ENCODE measurements around the gene CBR3.

CBR3 gene

GRCh38 chr21:36100971-36101641 lies 33.8 kb upstream of the CBR3 start:
- no peaks in the 10 kb centered on the region for H3K36me3 ChIP-seq (ENCODE audit: control insufficient read depth, insufficient read depth, low read length)
- peaks cover 5% of the 10 kb centered on the region for H3K4me1 ChIP-seq (ENCODE audit: control insufficient read depth, insufficient read depth, low read length, poor library complexity, severe bottlenecking)
- H3K9me3 ChIP-seq (ENCODE audit: control insufficient read depth, low read length) = no peaks in the 10 kb centered on the region
- no peak overlapping the region for H3K4me3 ChIP-seq (ENCODE audit: extremely low read depth, insufficient read depth, low read length, poor library complexity, severe bottlenecking)
- H3K27ac ChIP-seq (ENCODE audit: low read depth, low read length, severe bottlenecking) = no peak overlapping the region
- WGBS, 2 experiments (ENCODE audit: insufficient coverage in 2 of 2) = 83 to 87% methylated on average over 2 of the region's 6 CpGs

DNA sequence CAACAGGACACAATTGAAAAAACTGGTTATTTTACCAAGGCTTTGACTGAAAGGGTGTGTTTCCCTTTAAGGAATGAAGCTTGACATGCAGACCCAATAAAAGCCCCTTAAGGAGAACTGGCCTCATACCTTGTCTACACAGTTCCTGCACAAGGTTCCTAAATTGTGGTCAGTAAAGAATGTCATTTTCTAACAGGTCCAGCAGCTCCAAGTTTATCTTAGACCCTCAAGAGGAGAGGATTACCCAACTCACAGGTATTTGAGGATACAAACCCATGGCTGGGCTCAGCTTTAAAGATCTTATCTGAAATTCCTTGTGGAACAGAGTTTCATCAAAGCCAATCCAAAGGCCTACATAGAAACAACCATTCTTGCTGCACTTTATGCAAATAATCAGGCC lies 31.4 kb upstream of the CBR3 start:
- no peaks in the 10 kb centered on the region for H3K36me3 ChIP-seq (ENCODE audit: control insufficient read depth, insufficient read depth, low read length)
- no peak overlapping the region for H3K27ac ChIP-seq (ENCODE audit: low read depth, low read length, severe bottlenecking)
- no peaks in the 10 kb centered on the region for H3K9me3 ChIP-seq (ENCODE audit: control insufficient read depth, low read length)
- H3K4me3 ChIP-seq (ENCODE audit: extremely low read depth, insufficient read depth, low read length, poor library complexity, severe bottlenecking) = no peak overlapping the region
- no peaks in the 10 kb centered on the region for H3K4me1 ChIP-seq (ENCODE audit: control insufficient read depth, insufficient read depth, low read length, poor library complexity, severe bottlenecking)

DNA sequence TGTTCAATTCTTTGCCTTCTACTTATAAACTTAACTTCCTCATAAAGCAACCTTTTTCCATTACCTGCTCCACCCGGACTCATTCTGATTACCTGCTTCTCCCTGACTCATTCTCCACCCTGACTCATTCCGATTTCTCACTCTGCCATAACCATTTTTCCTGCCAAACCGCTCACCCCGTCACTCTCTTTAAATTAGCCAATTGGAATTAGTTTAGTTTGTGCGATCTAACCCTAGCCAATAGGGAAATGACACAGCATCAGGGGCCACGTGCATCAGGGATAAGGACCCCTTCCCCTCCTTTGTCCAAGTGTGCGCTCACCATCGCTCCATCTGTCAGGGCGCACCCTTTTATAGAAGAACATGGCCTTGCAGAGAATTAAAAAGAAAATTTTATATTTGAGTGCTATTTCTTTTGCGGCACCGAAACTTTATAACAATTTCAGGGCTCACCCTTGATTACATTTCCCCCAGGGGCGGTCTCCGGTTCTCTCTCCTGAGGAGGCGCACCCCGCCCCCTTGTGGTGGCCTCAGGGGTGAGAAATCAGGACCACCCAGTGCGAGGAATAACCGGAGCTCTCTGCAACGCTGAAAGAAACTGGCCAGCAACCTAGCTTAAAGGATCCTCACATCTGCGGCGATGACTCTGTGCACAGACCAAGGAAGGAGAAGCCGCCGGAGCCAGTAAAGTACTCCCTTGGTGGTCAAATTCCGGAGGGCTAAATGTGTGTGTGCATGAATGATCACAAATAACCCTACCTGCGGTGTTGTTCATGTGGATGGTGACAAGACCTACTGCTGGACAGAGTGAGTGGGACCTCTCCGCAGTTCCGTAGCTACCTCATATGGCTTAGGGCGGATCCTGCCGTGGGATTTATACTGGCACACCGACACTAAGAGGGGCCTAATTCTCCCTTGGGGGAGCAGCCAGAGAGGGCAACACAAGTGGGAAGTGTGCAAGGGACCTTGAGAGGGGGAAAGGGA lies 30.3 kb upstream of the CBR3 start:
- H3K4me1 ChIP-seq (ENCODE audit: control insufficient read depth, insufficient read depth, low read length, poor library complexity, severe bottlenecking) = no peaks in the 10 kb centered on the region
- H3K9me3 ChIP-seq (ENCODE audit: control insufficient read depth, low read length) = no peaks in the 10 kb centered on the region
- H3K36me3 ChIP-seq (ENCODE audit: control insufficient read depth, insufficient read depth, low read length) = no peaks in the 10 kb centered on the region
- H3K27ac ChIP-seq (ENCODE audit: low read depth, low read length, severe bottlenecking) = no peak overlapping the region
- 80 to 83% methylated on average over 22 to 26 of the region's 29 CpGs for WGBS, 2 experiments (ENCODE audit: insufficient coverage in 2 of 2)
- H3K4me3 ChIP-seq (ENCODE audit: extremely low read depth, insufficient read depth, low read length, poor library complexity, severe bottlenecking) = no peak overlapping the region

DNA sequence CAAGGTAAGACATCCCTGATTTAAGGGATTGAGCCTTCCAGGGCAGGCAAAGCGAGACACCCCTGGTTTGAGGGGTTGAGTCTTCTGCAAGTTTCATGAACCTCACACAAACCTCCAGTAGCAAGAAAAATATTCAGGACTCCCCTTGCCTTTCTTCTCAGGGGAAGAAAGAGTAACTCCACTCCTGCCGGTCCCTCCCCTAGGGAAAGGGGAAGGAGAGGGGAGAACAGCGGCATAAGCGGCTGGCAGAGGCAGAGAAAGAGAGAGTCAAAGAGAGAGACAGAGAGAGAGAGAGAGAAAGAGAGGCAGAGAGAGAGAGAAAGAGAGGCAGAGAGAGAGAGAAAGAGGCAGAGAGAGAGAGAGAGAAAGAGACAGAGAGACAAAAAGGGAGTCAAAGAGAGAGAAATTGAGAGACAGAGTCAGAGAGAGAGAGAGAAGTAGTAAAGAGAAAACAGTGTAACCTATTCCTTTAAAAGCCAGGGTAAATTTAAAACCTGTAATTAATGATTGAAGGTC lies 29.5 kb upstream of the CBR3 start:
- Histone ChIP-seq H3K4me3 (ENCODE audit: extremely low read depth, insufficient read depth, low read length, poor library complexity, severe bottlenecking) (no peak overlapping the region), H3K27ac (ENCODE audit: low read depth, low read length, severe bottlenecking) (no peak overlapping the region)

DNA sequence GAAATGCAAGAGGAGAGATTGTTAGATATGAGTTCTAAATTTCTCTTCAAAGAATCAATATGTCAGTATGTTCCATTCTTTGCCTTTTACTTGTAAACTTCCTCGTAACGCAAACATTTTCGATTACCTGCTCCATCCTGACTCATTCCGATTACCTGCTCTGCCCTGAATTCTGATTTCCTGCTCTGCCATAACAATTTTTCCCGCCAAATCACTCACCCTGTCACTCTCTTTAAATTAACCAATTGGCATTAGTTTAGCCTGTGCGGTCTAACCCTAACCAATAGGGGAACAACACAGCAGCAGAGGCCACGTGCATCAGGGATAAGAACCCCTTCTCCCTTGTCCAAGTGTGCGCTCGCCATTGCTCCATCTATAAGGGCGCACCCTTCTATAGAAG lies 25.0 kb upstream of the CBR3 start:
- Histone ChIP-seq H3K4me1 (ENCODE audit: control insufficient read depth, insufficient read depth, low read length, poor library complexity, severe bottlenecking) (no peaks in the 10 kb centered on the region), H3K4me3 (ENCODE audit: extremely low read depth, insufficient read depth, low read length, poor library complexity, severe bottlenecking) (no peak overlapping the region), H3K36me3 (ENCODE audit: control insufficient read depth, insufficient read depth, low read length) (no peaks in the 10 kb centered on the region), H3K27ac (ENCODE audit: low read depth, low read length, severe bottlenecking) (no peak overlapping the region), H3K9me3 (ENCODE audit: control insufficient read depth, low read length) (no peaks in the 10 kb centered on the region)
- 97 to 98% methylated on average over 8 of the region's 10 CpGs for whole genome bisulfite sequencing, 2 experiments (ENCODE audit: insufficient coverage in 2 of 2)

More for the DNA sequence above, 29.5 kb upstream of the CBR3 start:
- Histone ChIP-seq H3K36me3 (ENCODE audit: control insufficient read depth, insufficient read depth, low read length) (no peaks in the 10 kb centered on the region), H3K9me3 (ENCODE audit: control insufficient read depth, low read length) (no peaks in the 10 kb centered on the region), H3K4me1 (ENCODE audit: control insufficient read depth, insufficient read depth, low read length, poor library complexity, severe bottlenecking) (no peaks in the 10 kb centered on the region)
- 56 to 97% methylated on average over 2 to 3 of the region's 4 CpGs for WGBS, 2 experiments (ENCODE audit: insufficient coverage in 2 of 2)

GRCh38 chr21:36111238-36111637 lies 23.6 kb upstream of the CBR3 start:
- H3K4me3 ChIP-seq (ENCODE audit: extremely low read depth, insufficient read depth, low read length, poor library complexity, severe bottlenecking) = no peak overlapping the region
- no peaks in the 10 kb centered on the region for H3K9me3 ChIP-seq (ENCODE audit: control insufficient read depth, low read length)
- WGBS, 2 experiments (ENCODE audit: insufficient coverage in 2 of 2) = 95 to 97% methylated on average over 3 to 5 of the region's 8 CpGs
- no peak overlapping the region for H3K27ac ChIP-seq (ENCODE audit: low read depth, low read length, severe bottlenecking)
- no peaks in the 10 kb centered on the region for H3K4me1 ChIP-seq (ENCODE audit: control insufficient read depth, insufficient read depth, low read length, poor library complexity, severe bottlenecking)
- H3K36me3 ChIP-seq (ENCODE audit: control insufficient read depth, insufficient read depth, low read length) = no peaks in the 10 kb centered on the region

- Histone ChIP-seq H3K4me1 (ENCODE audit: control insufficient read depth, insufficient read depth, low read length, poor library complexity, severe bottlenecking) (no peaks in the 10 kb centered on the region), H3K9me3 (ENCODE audit: control insufficient read depth, low read length) (no peaks in the 10 kb centered on the region), H3K4me3 (ENCODE audit: extremely low read depth, insufficient read depth, low read length, poor library complexity, severe bottlenecking) (no peak overlapping the region), H3K27ac (ENCODE audit: low read depth, low read length, severe bottlenecking) (no peak overlapping the region), H3K36me3 (ENCODE audit: control insufficient read depth, insufficient read depth, low read length) (no peaks in the 10 kb centered on the region)
- 91 to 96% methylated on average over 10 to 12 of the region's 17 CpGs for WGBS, 2 experiments (ENCODE audit: insufficient coverage in 2 of 2)
Observed at GRCh38 chr21:36113647-36114428, 21.0 kb upstream of the CBR3 start.

DNA sequence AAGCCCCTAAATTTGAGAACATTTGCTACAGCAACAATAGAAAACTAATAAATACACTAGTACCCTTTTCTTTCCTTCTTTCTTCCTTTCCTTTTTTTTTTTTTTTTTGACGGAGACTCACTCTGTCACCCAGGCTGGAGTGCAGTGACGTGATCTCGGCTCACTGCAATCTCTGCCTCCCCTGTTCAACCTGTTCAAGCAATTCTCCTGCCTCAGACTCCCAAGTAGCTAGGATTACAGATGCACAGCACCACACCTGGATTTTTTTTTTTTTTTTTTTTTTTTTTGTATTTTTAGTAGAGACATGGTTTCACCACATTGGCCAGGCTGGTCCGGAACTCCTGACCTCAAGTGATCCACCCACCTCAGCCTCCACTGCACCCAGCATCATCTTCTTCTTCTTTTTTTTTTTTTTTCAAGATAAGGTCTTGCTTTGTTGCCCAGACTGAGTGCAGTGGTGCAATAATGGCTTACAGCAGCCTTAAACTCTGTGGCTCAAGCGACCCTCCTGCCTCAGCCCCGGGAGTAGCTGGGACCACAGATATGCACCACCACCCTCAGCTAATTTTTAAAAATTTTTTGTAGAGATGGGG lies 19.6 kb upstream of the CBR3 start:
- Histone ChIP-seq H3K4me3 (ENCODE audit: extremely low read depth, insufficient read depth, low read length, poor library complexity, severe bottlenecking) (no peak overlapping the region), H3K9me3 (ENCODE audit: control insufficient read depth, low read length) (no peaks in the 10 kb centered on the region), H3K36me3 (ENCODE audit: control insufficient read depth, insufficient read depth, low read length) (no peaks in the 10 kb centered on the region), H3K27ac (ENCODE audit: low read depth, low read length, severe bottlenecking) (no peak overlapping the region), H3K4me1 (ENCODE audit: control insufficient read depth, insufficient read depth, low read length, poor library complexity, severe bottlenecking) (no peaks in the 10 kb centered on the region)
- WGBS, 2 experiments (ENCODE audit: insufficient coverage in 2 of 2) = 100% methylated on average over 1 of the region's 6 CpGs; no CpG with 5 or more reads in 1 of the 2 experiments

DNA sequence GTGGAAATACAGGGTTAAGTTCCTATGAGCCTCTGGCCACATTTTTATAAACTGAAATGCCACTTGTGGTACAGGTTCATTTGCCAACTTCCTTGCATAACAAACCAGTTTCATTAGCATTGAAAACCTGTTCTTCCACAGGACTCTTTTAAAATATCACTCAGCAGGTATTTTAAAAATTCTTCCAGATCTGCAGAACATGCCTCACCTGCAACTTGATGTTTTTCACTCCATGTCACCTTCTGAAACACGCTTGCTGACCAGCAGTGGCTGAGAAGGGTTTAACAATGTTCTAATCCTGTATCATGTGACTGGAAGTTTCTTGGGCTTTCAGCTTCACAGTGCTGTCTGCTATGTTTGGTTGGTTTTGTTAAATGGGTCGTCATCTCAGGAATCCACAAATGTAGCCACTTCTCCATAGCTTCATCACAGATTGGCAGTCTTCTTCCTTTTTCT lies 17.6 kb upstream of the CBR3 start:
- no peaks in the 10 kb centered on the region for H3K4me1 ChIP-seq (ENCODE audit: control insufficient read depth, insufficient read depth, low read length, poor library complexity, severe bottlenecking)
- no peaks in the 10 kb centered on the region for H3K36me3 ChIP-seq (ENCODE audit: control insufficient read depth, insufficient read depth, low read length)
- H3K4me3 ChIP-seq (ENCODE audit: extremely low read depth, insufficient read depth, low read length, poor library complexity, severe bottlenecking) = no peak overlapping the region
- no peak overlapping the region for H3K27ac ChIP-seq (ENCODE audit: low read depth, low read length, severe bottlenecking)
- H3K9me3 ChIP-seq (ENCODE audit: control insufficient read depth, low read length) = no peaks in the 10 kb centered on the region
- WGBS, 2 experiments (ENCODE audit: insufficient coverage in 2 of 2) = no CpG with 5 or more reads among the region's 2 CpGs

DNA sequence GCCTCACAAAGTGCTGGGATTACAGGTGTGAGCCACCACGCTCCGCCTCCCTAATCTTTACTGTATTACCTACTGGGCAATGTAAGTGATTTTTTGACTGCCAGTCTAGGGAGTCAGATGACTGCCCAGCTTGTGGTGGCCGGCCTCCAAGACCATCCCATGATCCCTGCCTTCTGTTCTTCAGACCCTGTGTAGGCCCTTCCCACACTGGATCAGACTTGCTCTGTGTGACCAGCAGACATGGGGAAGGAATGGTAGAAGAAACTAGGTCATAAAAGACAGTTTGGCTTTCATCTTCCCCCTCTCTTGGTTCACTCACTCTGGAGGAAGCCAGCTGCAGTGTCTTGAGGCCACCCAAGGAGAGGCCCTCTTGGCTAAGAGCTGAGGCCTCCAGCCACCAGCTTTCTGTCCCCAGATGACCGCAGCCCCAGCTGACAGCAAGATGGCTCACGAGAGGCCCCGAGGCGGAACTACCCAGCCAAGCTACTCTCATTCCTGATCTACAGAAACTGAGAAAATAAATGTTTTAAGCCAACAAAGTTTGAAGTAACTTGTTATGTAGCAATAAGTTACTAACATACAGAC lies 14.5 kb upstream of the CBR3 start:
- WGBS, 2 experiments (ENCODE audit: insufficient coverage in 2 of 2) = 90 to 100% methylated on average over 2 of the region's 7 CpGs
- H3K4me3 ChIP-seq (ENCODE audit: extremely low read depth, insufficient read depth, low read length, poor library complexity, severe bottlenecking) = no peak overlapping the region
- no peaks in the 10 kb centered on the region for H3K36me3 ChIP-seq (ENCODE audit: control insufficient read depth, insufficient read depth, low read length)
- H3K9me3 ChIP-seq (ENCODE audit: control insufficient read depth, low read length) = no peaks in the 10 kb centered on the region
- H3K27ac ChIP-seq (ENCODE audit: low read depth, low read length, severe bottlenecking) = no peak overlapping the region
- H3K4me1 ChIP-seq (ENCODE audit: control insufficient read depth, insufficient read depth, low read length, poor library complexity, severe bottlenecking) = no peaks in the 10 kb centered on the region
